Panc1 (cell line): ENCODE data around the gene SOX12.

ENCODE experiments used
- POLR2AphosphoS5 ChIP-seq: IDR thresholded peaks from 2 replicates; pipeline ENCODE4 v1.6.1; 2012; ENCODE audit warnings: mild to moderate bottlenecking, low read depth, low read length, moderate library complexity
- TF ChIP-seq, protein P1 (sequence below): fragments of 450-650 bp; IDR thresholded peaks from 2 replicates; pipeline ENCODE4 v1.5.1; 2017; ENCODE audit warnings: mild to moderate bottlenecking

DNA sequence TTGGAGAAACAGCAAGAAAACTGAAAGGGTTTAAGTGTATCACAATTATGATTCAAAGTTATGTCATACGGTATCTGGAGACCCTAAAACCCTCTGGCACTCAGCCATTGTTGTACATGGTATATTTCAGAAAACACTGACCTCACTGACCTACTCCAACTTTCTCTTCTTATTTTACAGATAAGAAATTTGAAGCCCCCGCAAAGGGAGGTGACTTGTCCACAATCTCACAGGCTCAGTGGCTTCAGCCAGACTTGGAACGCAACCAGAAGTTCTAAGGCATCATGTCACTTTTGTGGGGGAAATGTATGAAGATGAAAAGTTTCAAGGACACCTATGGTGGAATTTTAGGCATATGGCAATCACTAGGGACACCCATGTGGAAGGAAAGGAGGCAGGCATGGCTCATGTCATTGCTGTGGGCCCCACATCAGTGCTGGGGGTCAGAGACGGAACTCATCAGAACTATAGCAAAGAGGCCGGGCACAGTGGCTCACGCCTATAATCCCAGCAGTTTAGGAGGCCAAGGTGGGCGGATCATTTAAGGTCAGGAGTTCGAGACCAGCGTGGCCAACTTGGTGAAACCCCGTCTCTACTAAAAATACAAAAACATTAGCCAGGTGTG lies 50.0 kb downstream of the SOX12 start:
- TF ChIP-seq, protein P1, sequence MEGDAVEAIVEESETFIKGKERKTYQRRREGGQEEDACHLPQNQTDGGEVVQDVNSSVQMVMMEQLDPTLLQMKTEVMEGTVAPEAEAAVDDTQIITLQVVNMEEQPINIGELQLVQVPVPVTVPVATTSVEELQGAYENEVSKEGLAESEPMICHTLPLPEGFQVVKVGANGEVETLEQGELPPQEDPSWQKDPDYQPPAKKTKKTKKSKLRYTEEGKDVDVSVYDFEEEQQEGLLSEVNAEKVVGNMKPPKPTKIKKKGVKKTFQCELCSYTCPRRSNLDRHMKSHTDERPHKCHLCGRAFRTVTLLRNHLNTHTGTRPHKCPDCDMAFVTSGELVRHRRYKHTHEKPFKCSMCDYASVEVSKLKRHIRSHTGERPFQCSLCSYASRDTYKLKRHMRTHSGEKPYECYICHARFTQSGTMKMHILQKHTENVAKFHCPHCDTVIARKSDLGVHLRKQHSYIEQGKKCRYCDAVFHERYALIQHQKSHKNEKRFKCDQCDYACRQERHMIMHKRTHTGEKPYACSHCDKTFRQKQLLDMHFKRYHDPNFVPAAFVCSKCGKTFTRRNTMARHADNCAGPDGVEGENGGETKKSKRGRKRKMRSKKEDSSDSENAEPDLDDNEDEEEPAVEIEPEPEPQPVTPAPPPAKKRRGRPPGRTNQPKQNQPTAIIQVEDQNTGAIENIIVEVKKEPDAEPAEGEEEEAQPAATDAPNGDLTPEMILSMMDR: no peak
- TF ChIP-seq POLR2AphosphoS5: no peak
